Renal cortical epithelial cell (primary cell): ENCODE measurements around the gene DPEP3. TPM values are rescaled to one million over a fixed set of nuclear protein-coding genes. Genes with fewer than 3 reads are reported as not detected.

Experiments
- DNase-seq: peaks from one replicate; pipeline ENCODE4 v3.0.0-alpha.2; 2011; ENCODE audit warnings: low read depth
- total RNA-seq: library from RNA; depleted of rRNA; stranded (reverse); fragments of >200 nt; gene quantifications from 2 replicates; pipeline ENCODE4 v1.2.3, GENCODE V29; 2014

Gene DPEP3
- total RNA-seq, 1 donor from 2014 or later, result not detected

- DNase-seq, result peak; percentile 13
Measured at GRCh38 chr16:67967183-67967957, 12.9 kb downstream of the DPEP3 start.

GRCh38 chr16:67966549-67967182 lies 13.6 kb downstream of the DPEP3 start:
- peak; percentile 16 for DNase-seq

- DNase-seq, result peak; percentile 13
Measured at GRCh38 chr16:67965668-67966548, 14.4 kb downstream of the DPEP3 start.

- DNase-seq, result no peak
Measured at GRCh38 chr16:67964477-67965131, 15.7 kb downstream of the DPEP3 start.

GRCh38 chr16:67963662-67964321 lies 16.5 kb downstream of the DPEP3 start:
- DNase-seq, result no peak

- DNase-seq, result no peak
Measured at GRCh38 chr16:67963292-67963661, 17.0 kb downstream of the DPEP3 start.

GRCh38 chr16:67962135-67962534 lies 18.2 kb downstream of the DPEP3 start:
- no peak for DNase-seq

GRCh38 chr16:67961551-67961957 lies 18.7 kb downstream of the DPEP3 start:
- DNase-seq, result peak; percentile 26

- DNase-seq, result no peak
Measured at GRCh38 chr16:67959536-67960329, 20.6 kb downstream of the DPEP3 start.

GRCh38 chr16:67957622-67958021 lies 22.7 kb downstream of the DPEP3 start:
- DNase-seq, result no peak

GRCh38 chr16:67954421-67955196 lies 25.7 kb downstream of the DPEP3 start:
- no peak for DNase-seq

- DNase-seq, result no peak
Measured at GRCh38 chr16:67953641-67954375, 26.5 kb downstream of the DPEP3 start.

GRCh38 chr16:67951485-67951884 lies 28.8 kb downstream of the DPEP3 start:
- DNase-seq, result no peak

- no peak for DNase-seq
Measured at GRCh38 chr16:67950335-67950843, 29.9 kb downstream of the DPEP3 start.

GRCh38 chr16:67949645-67950044 lies 30.7 kb downstream of the DPEP3 start:
- DNase-seq, result no peak

GRCh38 chr16:67948015-67948414 lies 32.3 kb downstream of the DPEP3 start:
- DNase-seq, result no peak

- DNase-seq, result no peak
Measured at GRCh38 chr16:67946966-67947558, 33.2 kb downstream of the DPEP3 start.

GRCh38 chr16:67946128-67946569 lies 34.1 kb downstream of the DPEP3 start:
- no peak for DNase-seq
